Hepatocyte (in vitro differentiated cells): ENCODE measurements around the gene FAM181A. TPM values are rescaled to one million over a fixed set of nuclear protein-coding genes. Genes with fewer than 3 reads are reported as not detected.
A peak's percentile ranks its signal among the peaks of the same experiment; 100 is the strongest.

ENCODE experiments used
- DNase-seq: peaks from one replicate; pipeline ENCODE4 v3.0.0-alpha.2; 2016; ENCODE audit warnings: low spot score
- H2AFZ ChIP-seq: fragments of 200-600 bp; sonication (generic); 2 replicates; pipeline ENCODE4 v1.6.0; 2016; ENCODE audit warnings: antibody characterized with exemption, mild to moderate bottlenecking
- H3K27ac ChIP-seq: fragments of 200-600 bp; sonication (generic); 2 replicates; pipeline ENCODE4 v1.5.1; 2016; ENCODE audit warnings: mild to moderate bottlenecking
- H3K27me3 ChIP-seq: fragments of 200-600 bp; sonication (generic); 2 replicates; pipeline ENCODE4 v1.6.1; 2016
- H3K36me3 ChIP-seq: fragments of 200-600 bp; sonication (generic); replicated peaks from 2 replicates; pipeline ENCODE4 v1.5.1; 2016; ENCODE audit warnings: low read depth; ENCODE audit not compliant: insufficient read depth
- H3K4me1 ChIP-seq: fragments of 200-600 bp; sonication (generic); 2 replicates; pipeline ENCODE4 v1.5.1; 2016; ENCODE audit warnings: mild to moderate bottlenecking, moderate library complexity; ENCODE audit not compliant: insufficient read depth
- H3K4me2 ChIP-seq: fragments of 200-600 bp; sonication (generic); 2 replicates; pipeline ENCODE4 v1.6.0; 2016
- H3K4me3 ChIP-seq: fragments of 200-600 bp; sonication (generic); 2 replicates; pipeline ENCODE4 v1.5.1; 2016; ENCODE audit warnings: mild to moderate bottlenecking
- H3K79me2 ChIP-seq: fragments of 200-600 bp; sonication (generic); 2 replicates; pipeline ENCODE4 v1.6.0; 2017; ENCODE audit warnings: mild to moderate bottlenecking
- H3K9me2 ChIP-seq: fragments of 200-600 bp; sonication (generic); replicated peaks from 2 replicates; pipeline ENCODE4 v1.6.0; 2017; ENCODE audit warnings: mild to moderate bottlenecking; ENCODE audit not compliant: insufficient read depth
- H3K9me3 ChIP-seq: fragments of 200-600 bp; sonication (generic); 2 replicates; pipeline ENCODE4 v1.5.1; 2016; ENCODE audit warnings: low read depth, mild to moderate bottlenecking
- H4K20me1 ChIP-seq: fragments of 200-600 bp; sonication (generic); 2 replicates; pipeline ENCODE4 v1.6.0; 2016; ENCODE audit warnings: mild to moderate bottlenecking; ENCODE audit not compliant: insufficient read depth, poor library complexity, severe bottlenecking
- CTCF ChIP-seq: fragments of 200-600 bp; sonication (generic); IDR thresholded peaks from 2 replicates; pipeline ENCODE4 v1.5.1; 2016; ENCODE audit warnings: antibody characterized with exemption, mild to moderate bottlenecking; ENCODE audit not compliant: poor library complexity
- EZH2 ChIP-seq: fragments of 200-600 bp; sonication (generic); IDR thresholded peaks from 2 replicates; pipeline ENCODE4 v1.6.1; 2016; ENCODE audit warnings: antibody characterized with exemption, mild to moderate bottlenecking, borderline replicate concordance
- EZH2phosphoT487 ChIP-seq: fragments of 200-600 bp; sonication (generic); IDR thresholded peaks from one replicate; pipeline ENCODE4 v1.6.1; 2018; ENCODE audit warnings: antibody characterized with exemption, mild to moderate bottlenecking, low read depth, moderate library complexity; ENCODE audit not compliant: unreplicated experiment, severe bottlenecking
- WGBS: methylation state at CpG from one replicate; pipeline ENCODE4 v1.1.6; 2016; ENCODE audit warnings: low lambda C conversion rate; ENCODE audit errors: missing lambda C conversion rate; 5-methylcytosine and 5-hydroxymethylcytosine counted together
- polyA plus RNA-seq: library from polyadenylated mRNA; unstranded; fragments of >200 nt; fragmentation: Nextera tagmentation; extraction: Ambion mirVana; gene quantifications from 2 replicates; pipeline ENCODE4 v1.2.1, GENCODE V29; 2016
- total RNA-seq: library from RNA; depleted of rRNA; stranded (reverse); fragments of >200 nt; gene quantifications from 2 replicates; pipeline ENCODE4 v1.2.3, GENCODE V29; 2014

FAM181A gene
- total and polyA plus RNA-seq, 2 experiments from 2014 or later, result not detected

- Histone ChIP-seq H3K36me3 (no peaks in the 10 kb centered on the region), H3K27ac (peak overlapping the region; percentile 90), H3K4me3 (no peak overlapping the region), H3K4me2 (peak overlapping the region; percentile 62), H3K9me3 (no peaks in the 10 kb centered on the region), H3K9me2 (no peaks in the 10 kb centered on the region), H3K4me1 (peaks cover 19% of the 10 kb centered on the region), H3K79me2 (no peaks in the 10 kb centered on the region), H3K27me3 (no peaks in the 10 kb centered on the region), H2AFZ (no peak overlapping the region), H4K20me1 (no peaks in the 10 kb centered on the region)
- peak; percentile 94 for DNase-seq
- TF ChIP-seq CTCF (no peak), EZH2phosphoT487 (no peak), EZH2 (no peak)
- WGBS, result 58% methylated on average over 23 of the region's 23 CpGs
Observed at GRCh38 chr14:93959239-93960107, 32.3 kb downstream of the FAM181A start.

GRCh38 chr14:93960108-93960475 is 32.9 kb downstream of the FAM181A start:
- H3K9me2 ChIP-seq, result no peaks in the 10 kb centered on the region
- H3K79me2 ChIP-seq, result no peaks in the 10 kb centered on the region
- no peak for TF ChIP-seq EZH2
- H3K4me1 ChIP-seq, result peaks cover 19% of the 10 kb centered on the region
- H3K9me3 ChIP-seq, result no peaks in the 10 kb centered on the region
- DNase-seq, result peak; percentile 46
- H4K20me1 ChIP-seq, result no peaks in the 10 kb centered on the region
- H3K4me2 ChIP-seq, result no peak overlapping the region
- peak overlapping the region; percentile 86 for H3K27ac ChIP-seq
- H3K36me3 ChIP-seq, result no peaks in the 10 kb centered on the region
- no peak overlapping the region for H2AFZ ChIP-seq
- H3K4me3 ChIP-seq, result no peak overlapping the region
- H3K27me3 ChIP-seq, result no peaks in the 10 kb centered on the region

GRCh38 chr14:93960774-93961438 is 33.8 kb downstream of the FAM181A start:
- Histone ChIP-seq H3K36me3 (no peaks in the 10 kb centered on the region), H3K4me3 (no peak overlapping the region), H3K27ac (peak overlapping the region; percentile 86), H3K9me3 (no peaks in the 10 kb centered on the region), H3K9me2 (no peaks in the 10 kb centered on the region), H3K4me1 (peaks cover 19% of the 10 kb centered on the region), H2AFZ (no peak overlapping the region), H3K27me3 (no peaks in the 10 kb centered on the region), H4K20me1 (no peaks in the 10 kb centered on the region), H3K79me2 (no peaks in the 10 kb centered on the region), H3K4me2 (no peak overlapping the region)
- DNase-seq, result no peak
- 89% methylated on average over 3 of the region's 3 CpGs for WGBS
- TF ChIP-seq EZH2 (no peak), EZH2phosphoT487 (no peak), CTCF (no peak)

GRCh38 chr14:93961620-93962019 is 34.5 kb downstream of the FAM181A start:
- H3K9me2 ChIP-seq, result no peaks in the 10 kb centered on the region
- peaks cover 19% of the 10 kb centered on the region for H3K4me1 ChIP-seq
- no peak overlapping the region for H3K4me3 ChIP-seq
- H4K20me1 ChIP-seq, result no peaks in the 10 kb centered on the region
- TF ChIP-seq CTCF (no peak), EZH2phosphoT487 (no peak), EZH2 (no peak)
- no peaks in the 10 kb centered on the region for H3K79me2 ChIP-seq
- no peak overlapping the region for H2AFZ ChIP-seq
- H3K27ac ChIP-seq, result no peak overlapping the region
- 96% methylated on average over 8 of the region's 8 CpGs for WGBS
- H3K9me3 ChIP-seq, result no peaks in the 10 kb centered on the region
- H3K27me3 ChIP-seq, result no peaks in the 10 kb centered on the region
- DNase-seq, result no peak
- H3K4me2 ChIP-seq, result no peak overlapping the region
- no peaks in the 10 kb centered on the region for H3K36me3 ChIP-seq
